GM20431 (cell line): ENCODE data around the gene CACNA1I.

ENCODE experiments used
- in situ Hi-C: fragments of 300-500 bp; cut with MseI, MboI; formaldehyde crosslinking; loops from one replicate; pipeline ENCODE4 v1.15.0; 2020; ENCODE audit warnings: low sequenced_read_pairs; ENCODE audit not compliant: unreplicated experiment

CACNA1I gene

DNA sequence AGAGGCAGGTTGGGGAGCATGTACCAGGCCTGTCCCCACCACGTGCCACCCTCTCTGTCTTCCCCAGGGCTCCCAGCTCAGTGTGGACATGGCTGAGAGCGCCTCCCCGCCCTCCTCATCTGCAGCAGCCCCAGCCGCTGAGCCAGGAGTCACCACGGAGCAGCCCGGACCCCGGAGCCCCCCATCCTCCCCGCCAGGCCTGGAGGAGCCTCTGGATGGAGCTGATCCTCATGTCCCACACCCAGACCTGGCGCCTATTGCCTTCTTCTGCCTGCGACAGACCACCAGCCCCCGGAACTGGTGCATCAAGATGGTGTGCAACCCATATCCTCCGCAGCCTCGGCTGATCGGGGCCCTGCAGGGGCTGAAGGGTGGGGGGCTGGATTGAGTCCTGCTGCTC is at the start of gene CACNA1I:
Gene CACNA1I (plus strand): TSS at position 89 of the 400 bp plus-strand sequence. CDS start 0 bp downstream, at position 89.
- in situ Hi-C loops, result no loop called here

DNA sequence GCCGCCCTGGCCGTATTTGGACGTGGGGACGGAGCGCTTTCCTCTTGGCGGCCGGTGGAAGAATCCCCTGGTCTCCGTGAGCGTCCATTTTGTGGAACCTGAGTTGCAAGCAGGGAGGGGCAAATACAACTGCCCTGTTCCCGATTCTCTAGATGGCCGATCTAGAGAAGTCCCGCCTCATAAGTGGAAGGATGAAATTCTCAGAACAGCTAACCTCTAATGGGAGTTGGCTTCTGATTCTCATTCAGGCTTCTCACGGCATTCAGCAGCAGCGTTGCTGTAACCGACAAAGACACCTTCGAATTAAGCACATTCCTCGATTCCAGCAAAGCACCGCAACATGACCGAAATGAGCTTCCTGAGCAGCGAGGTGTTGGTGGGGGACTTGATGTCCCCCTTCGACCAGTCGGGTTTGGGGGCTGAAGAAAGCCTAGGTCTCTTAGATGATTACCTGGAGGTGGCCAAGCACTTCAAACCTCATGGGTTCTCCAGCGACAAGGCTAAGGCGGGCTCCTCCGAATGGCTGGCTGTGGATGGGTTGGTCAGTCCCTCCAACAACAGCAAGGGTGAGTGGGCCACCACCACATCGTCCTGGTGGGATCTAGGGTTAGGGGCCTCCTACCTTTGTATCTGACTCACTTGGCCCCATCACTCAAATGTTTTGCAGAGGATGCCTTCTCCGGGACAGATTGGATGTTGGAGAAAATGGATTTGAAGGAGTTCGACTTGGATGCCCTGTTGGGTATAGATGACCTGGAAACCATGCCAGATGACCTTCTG is 49.3 kb upstream of the CACNA1I start:
- in situ Hi-C loops, result loop anchor here (25.0 kb wide), 2 partner anchors 184 to 359 kb away; partner anchors contain the start of genes CBX7 and SYNGR1

GRCh38 chr22:39522091-39522490 is 48.5 kb upstream of the CACNA1I start:
- in situ Hi-C loops, result loop anchor here (25.0 kb wide), 2 partner anchors 185 to 360 kb away; partner anchors contain the start of genes CBX7 and SYNGR1

GRCh38 chr22:39522567-39523300 is 47.8 kb upstream of the CACNA1I start:
- in situ Hi-C loops, result loop anchor here (25.0 kb wide), 2 partner anchors 185 to 360 kb away; partner anchors contain the start of genes CBX7 and SYNGR1

GRCh38 chr22:39524089-39524752 is 46.3 kb upstream of the CACNA1I start:
- in situ Hi-C loops, result loop anchor here (25.0 kb wide), 2 partner anchors 187 to 362 kb away; partner anchors contain the start of genes CBX7 and SYNGR1

DNA sequence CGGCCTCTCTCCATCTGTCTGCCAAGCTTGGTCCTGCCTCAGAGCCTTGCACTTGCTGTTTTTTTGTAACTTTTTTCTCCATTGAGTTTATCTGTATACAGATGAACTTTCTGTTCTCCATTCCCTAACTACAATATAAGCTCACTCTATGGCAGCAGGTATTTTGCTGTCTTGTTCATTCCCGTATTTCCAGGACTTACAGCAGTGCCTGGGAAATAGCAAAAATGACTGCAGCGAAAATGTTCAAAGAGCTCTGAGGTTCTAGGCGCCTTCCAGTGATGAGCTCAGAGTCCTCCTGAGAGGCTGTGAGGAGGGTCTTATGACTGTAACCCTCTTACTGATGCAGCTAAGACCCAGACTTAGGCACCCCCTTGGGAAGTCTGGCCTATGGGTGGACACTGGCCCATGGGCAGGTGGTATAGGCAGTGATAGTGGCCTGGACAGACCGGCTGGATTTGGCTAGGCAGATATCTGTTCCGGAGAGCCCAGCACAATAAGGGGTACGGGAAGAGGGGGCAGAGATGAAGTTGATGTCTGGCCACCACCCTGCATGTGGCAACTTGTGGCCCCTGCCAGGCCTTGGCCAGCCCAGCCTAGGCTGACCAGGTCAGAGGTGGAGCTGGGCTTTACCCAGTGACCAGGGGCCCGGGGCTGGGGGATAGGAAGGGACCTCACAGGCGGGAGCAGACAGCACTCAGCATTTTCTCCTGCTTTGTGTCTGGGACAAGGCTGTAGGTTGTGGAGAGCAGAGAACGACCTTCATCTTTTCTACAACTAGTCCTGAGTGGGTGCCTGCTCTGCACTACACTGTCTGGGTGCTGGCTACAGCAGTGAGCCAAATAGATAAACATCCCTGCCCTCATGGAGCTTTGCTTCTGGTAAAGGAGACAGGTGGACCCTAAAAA is 45.5 kb upstream of the CACNA1I start:
- in situ Hi-C loops, result loop anchor here (25.0 kb wide), 3 partner anchors 188 to 837 kb away; partner anchors contain the start of genes CBX7, SGSM3 and SYNGR1

GRCh38 chr22:39525658-39525975 is 44.9 kb upstream of the CACNA1I start:
- in situ Hi-C loops, result loop anchor here (25.0 kb wide), 1 partner anchor 837 kb away; the partner anchor contains the start of gene SGSM3

GRCh38 chr22:39526736-39527171 is 43.8 kb upstream of the CACNA1I start:
- in situ Hi-C loops, result loop anchor here (25.0 kb wide), 1 partner anchor 836 kb away; the partner anchor contains the start of gene SGSM3

- in situ Hi-C loops, result loop anchor here (25.0 kb wide), 1 partner anchor 835 kb away; the partner anchor contains the start of gene SGSM3
These were observed 43.0 kb upstream of the CACNA1I start for GRCh38 chr22:39527481-39527961.

GRCh38 chr22:39528080-39528661 is 42.4 kb upstream of the CACNA1I start:
- in situ Hi-C loops, result loop anchor here (25.0 kb wide), 1 partner anchor 834 kb away; the partner anchor contains the start of gene SGSM3

GRCh38 chr22:39528681-39529486 is 41.7 kb upstream of the CACNA1I start:
- in situ Hi-C loops, result loop anchor here (25.0 kb wide), 1 partner anchor 833 kb away; the partner anchor contains the start of gene SGSM3

DNA sequence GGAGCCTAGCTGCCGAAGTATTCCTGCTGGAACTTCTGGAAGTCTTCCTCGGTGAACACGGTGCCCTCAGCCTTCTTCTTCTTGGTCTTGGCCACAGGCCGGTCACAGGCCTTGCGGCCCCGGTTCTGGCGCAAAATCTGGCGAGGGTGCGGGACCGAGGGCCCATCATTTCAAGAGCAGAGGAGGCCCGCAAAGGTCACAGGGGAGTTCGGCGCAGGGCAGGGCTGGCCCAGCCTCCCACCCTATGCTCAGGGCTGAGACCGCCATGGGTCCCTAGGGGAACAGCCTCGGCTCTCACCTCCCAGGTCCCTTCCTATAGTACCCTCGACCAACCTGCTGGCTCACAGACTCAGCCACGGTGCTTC is 41.1 kb upstream of the CACNA1I start:
- in situ Hi-C loops, result loop anchor here (25.0 kb wide), 1 partner anchor 833 kb away; the partner anchor contains the start of gene SGSM3

- in situ Hi-C loops, result loop anchor here (25.0 kb wide), 1 partner anchor 832 kb away; the partner anchor contains the start of gene SGSM3
These were observed 40.4 kb upstream of the CACNA1I start for GRCh38 chr22:39530116-39530515.

GRCh38 chr22:39530692-39531331 is 39.7 kb upstream of the CACNA1I start:
- in situ Hi-C loops, result loop anchor here (25.0 kb wide), 1 partner anchor 831 kb away; the partner anchor contains the start of gene SGSM3

DNA sequence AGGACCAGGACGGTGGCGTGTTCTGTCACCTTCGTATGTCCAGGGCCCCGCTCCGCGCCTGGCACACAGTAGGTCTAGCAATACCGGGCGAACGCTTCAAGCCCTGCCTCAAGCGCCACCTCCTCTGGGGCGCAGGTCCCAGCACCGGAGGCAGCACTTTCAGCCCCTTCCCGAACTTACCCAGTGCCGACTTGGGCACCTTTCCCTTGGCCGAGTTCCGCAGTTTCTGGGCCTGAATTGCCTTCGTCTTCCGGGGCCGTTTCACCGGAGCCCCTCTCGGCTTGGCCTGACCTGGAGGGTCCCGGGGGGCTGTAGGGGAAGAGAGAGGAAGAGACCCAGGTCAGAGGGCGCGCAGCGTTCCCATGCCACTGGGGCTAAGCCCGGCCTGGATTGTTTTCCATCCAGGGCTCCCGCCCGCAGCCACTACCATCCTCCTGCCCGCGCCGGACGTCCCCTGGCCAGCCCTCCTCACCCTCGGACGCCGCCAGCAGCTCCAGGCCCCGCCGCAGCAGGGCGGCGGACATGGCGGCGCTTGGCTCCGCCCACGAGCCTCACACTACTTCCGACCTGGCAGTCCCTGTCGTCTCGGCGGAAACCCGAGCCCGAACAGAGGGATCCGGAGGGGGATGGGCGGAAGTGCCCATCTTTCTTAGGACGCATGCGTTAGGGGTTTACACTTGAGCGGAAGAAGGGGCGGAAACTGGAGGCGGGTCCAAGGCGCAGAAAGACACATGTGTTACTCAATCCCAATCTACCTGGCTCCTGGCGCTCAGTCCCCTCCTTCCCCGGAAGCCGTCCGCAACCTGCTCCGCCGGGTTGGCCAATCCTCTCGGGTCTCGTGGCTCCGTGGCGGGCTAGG is 38.1 kb upstream of the CACNA1I start, which contains the start of gene RPS19BP1:
Gene RPS19BP1 (minus strand): TSS at position 534 of the 859 bp plus-strand sequence. CDS start 10 bp downstream, at position 524.
- in situ Hi-C loops, result loop anchor here (25.0 kb wide), 1 partner anchor 830 kb away; the partner anchor contains the start of gene SGSM3

GRCh38 chr22:39534092-39534506 is 36.5 kb upstream of the CACNA1I start:
- in situ Hi-C loops, result loop anchor here (25.0 kb wide), 1 partner anchor 828 kb away; the partner anchor contains the start of gene SGSM3
